Fibroblast of peridontal ligament (primary cell): Measurements from ENCODE around the gene CHPF2.

Experiments used
- DNase-seq: peaks from one replicate; pipeline ENCODE4 v3.0.0-alpha.2; 2010; ENCODE audit errors: extremely low read depth

CHPF2 gene

DNA sequence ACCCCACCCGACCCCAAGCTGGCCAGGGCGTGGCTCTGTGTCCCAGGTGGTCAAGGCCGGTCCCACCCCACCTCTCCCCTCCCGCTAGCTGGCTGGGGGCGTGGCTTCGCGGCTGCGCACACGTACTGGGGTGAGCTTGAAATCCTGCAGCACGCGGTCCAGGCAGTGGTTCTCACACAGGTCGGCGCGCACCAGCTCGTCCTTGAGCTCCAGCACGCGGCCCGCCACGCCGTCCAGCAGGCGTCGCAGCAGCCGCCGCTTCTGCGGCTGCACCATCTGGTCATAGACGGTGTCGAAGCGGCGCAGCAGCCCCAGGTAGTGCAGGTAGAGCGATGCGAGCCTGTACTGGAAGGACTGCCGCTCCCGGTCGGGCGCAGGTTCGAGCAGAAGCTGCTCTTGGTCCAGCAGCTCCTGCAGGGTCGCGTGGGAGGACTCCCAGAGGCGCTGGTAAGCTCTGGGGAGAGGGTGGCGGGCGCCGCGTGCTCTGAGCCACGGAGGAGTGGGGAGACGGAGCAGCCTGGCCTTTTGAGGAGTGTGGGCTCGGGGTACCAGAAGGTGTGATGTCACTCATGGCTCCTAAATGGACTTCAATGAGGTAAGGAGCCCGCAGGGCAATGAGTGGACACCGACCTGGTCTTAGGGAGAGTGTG is 27.8 kb upstream of the CHPF2 start:
- DNase-seq: no peak

DNA sequence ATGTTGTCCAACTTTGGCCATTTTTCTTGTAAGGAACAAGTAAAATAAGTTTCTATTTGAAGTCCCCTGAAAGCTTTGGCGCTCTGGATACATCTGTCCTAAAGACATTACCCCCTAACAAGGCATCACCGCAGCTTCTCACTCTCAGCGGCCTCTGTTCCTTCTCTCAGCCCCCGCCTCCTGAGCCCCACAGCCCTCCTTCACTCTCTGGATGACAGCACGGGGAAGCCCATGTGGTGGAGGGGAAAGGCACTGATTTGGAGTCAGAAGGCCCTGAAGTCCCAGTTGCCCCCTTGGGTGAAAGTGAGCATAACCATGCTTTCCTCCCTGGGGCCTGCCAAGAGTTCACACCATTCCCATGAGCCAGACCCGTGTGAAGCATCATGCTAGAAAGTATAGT is 26.6 kb upstream of the CHPF2 start:
- DNase-seq: no peak

DNA sequence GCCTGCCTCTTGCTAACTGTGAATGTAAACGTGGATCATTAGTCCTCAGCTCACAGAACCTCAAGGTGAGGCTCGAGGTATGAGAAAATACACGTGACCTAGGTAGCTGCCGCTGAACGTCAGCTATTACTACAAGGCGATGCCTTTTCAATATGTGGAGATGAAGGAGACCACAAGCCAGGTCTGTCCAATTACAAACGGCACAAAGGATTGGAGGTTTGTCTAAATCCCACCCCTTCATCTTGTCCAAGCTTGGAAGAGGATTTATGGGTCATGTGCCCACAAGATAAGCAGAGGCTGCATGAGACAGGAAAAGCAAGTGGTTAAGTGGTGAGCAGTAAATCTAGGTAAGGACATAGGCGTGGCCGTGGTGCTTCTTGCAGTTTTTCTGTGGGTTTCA is 25.4 kb upstream of the CHPF2 start:
- DNase-seq: no peak

DNA sequence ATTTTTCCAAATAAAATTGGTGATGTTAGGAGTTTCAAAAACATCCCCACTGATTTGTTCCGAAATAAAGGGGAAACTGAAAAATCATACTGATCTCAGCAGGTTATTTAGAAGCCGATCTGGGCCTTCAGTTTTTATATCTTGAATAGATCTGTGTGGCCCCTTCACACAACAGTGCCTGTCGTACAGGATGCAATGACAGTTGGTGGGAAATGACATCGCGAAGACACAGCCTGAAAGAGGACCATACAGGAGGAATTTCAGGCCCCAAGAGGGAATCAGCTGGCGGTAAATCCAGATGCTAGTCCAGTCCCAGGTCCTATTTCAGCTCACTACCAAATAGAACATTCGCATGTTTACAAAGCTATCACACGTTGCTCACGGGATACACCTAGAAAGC is 25.0 kb upstream of the CHPF2 start:
- no peak for DNase-seq

DNA sequence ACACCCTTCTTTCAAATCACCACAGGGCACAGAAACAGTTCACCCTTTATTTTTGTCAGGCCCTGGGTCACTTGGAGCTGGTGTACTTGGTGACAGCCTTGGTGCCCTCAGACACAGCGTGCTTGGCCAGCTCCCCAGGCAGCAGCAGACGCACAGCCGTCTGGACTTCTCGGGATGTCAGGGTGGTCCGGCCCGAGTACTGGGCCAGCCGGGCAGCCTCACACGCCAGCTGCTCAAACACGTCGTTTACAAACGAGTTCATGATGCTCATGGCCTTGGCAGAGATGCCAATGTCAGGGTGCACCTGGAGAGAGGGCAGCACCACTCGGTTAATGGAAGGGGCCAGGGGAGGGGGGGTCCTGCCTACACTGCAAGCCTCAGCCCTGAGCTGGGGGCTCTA is 24.5 kb upstream of the CHPF2 start:
- no peak for DNase-seq

DNA sequence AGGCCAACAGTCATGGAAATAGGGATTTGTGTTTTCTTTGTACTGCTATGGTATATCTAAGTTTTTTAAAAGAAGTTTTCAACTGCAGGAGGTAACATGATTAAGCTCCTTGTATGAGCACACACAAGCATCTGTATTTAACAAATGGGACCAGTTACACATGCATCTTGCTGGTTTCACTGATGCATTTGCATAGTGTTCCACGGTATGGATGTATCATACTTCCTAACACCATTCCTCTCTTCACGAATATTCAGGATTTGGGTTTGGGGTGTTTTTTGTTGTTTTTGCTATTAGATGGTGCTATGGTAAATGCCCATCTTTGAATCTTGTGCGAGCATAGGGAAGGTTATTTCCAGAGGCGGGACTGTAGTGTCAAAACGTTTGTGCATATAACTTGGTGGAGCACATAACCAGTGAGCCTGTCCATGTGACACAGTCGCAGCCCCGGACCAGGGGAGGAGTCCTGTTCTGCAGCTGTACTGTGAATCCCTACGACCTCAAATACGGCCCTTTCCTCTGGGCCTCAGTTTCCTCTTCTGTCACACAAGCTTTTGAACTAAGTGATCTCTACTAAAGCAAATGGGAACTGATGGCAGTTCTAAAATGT is 23.9 kb upstream of the CHPF2 start:
- DNase-seq: no peak

DNA sequence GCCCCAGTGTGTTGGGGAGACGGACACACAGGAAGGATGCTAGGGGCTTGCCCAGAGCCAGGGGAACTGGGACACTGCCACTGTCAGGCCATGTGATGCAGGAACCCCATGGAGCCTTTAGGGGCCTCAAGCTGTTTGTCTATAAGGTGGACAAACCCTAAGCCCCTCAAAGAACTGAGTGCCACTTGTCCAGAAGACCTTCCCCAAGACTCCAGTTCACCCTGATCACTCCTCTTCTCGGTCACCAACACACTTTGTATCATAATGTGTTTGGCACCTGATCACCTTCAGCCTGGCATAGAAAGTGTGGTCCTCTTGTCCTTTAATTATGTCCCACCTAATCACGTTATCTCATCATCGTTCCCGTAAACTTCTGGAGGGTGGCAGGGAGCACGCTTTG is 22.7 kb upstream of the CHPF2 start:
- DNase-seq: no peak

DNA sequence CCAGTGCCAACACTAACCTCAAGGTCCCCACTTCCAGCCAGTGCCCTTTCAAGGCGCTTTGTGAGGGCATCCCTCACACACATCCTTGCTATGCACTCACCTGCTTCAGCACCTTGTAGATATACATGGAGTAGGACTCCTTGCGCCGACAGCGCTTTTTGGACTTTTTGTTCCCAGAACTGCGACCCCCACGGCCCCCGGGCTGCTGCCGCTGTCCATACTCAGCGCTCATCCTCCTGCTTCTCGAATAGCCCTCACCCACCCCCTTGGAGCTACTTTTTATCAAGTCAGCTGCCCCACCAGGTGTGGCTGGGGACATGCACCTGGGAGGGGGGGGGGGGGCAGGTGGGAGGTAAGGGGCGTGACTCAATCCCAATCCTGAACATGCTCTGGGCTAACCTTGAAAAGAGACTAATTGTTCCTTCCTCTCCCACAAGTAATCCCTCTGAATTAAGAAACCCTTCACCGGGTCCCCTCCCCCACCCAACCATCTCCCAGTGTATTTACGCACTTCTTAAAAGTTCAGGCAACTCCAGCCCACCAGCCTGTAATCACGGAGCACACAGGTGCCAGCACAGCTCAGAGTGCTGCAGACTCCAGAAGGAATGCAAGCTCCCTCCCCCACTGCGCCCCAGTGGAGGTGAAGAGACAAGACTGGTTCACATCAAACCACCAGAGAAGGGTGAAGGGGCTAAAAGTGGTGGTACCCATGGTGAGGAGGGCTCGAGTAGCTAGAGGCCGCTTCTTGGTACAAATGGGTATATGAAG is 22.0 kb upstream of the CHPF2 start, which contains the start of gene H2BK1:
TSS of gene H2BK1 (minus strand) at position 402 of the 768 bp plus-strand sequence. CDS start at position 232, 170 bp downstream.
- DNase-seq: no peak

DNA sequence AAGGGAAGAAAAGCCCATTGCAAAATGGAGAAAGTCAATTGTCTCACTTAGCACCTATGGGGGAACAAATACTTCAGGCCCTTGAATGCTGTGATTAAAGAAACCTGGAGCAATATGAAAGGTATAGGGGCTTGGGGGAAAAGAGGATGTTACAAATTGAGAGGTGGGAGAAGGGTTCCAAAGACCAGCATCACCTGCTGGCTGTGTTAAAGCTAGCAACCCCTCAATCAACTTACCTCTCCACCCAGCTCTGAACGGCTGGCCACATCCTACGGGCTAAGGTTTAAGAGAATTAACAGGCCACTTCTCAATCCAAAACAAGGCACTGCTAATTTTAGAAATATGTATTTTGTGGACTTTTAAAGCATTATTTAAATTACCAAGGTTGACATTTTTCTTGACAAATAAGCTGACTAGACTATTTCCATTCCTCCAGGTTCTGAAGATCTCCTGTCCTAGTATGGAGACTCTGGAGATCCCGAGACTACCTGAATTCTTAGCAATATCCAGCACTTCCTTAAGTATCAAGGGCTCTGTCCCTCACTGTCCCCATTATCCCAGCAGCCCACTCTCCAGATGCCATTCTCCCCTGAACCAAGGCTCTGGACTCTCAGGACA is 21.0 kb upstream of the CHPF2 start:
- DNase-seq: no peak

DNA sequence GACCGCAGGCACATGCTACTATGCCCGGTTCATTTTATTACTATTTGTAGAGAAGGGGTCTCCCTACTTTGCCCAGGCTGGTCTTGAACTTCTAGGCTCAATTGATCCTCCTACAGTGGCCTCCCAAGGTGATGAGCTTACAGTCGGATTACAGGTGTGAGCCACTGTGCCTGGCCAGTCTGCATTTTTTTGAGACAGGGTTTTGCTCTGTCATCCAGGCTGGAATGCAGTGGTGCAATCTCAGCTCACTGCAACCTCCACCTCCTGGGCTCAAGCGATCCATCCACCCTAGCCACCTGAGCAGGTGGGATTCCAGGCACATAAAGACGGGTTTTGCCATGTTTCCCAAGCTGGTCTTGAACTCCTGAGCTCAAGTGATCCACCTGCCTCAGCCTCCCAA is 19.7 kb upstream of the CHPF2 start:
- DNase-seq: no peak

DNA sequence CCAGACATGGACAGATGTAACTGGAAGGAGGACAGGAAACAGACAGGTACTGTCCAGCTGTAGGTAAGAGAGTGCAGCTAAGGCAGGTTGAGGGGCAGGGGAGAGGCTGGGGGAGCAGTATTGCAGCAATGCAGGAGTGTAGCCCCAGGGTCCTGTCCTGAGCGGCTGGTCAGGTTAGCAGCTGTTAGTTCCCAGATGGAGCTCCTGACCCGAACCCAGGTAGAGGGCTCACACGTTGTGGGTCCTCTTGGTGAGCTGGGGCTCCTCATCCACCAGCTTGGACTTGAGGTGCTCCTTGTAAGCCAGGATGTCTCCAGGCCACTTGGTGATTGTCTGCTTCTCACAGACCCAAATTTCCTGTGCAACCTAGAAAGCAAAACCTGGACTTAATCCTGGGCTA is 18.5 kb upstream of the CHPF2 start:
- no peak for DNase-seq

DNA sequence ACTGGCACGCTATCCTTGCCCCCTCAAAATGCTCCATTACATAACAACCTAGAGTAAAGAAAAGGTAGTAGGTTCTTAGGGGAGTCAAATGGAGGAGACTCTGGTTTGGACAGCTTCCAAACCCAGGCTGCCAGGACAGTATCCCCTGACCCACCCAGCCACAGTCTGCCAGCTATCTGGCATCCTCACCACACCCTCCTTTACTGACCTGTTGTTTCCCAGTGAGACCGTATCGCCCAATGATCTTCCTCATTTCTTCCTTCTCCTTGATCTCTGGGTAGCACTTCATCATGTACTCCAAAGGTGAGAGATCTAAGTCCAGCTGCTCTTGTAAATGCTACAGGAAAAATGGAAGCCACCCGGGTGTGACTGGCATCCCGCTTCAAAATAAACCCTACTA is 16.9 kb upstream of the CHPF2 start:
- DNase-seq: no peak

DNA sequence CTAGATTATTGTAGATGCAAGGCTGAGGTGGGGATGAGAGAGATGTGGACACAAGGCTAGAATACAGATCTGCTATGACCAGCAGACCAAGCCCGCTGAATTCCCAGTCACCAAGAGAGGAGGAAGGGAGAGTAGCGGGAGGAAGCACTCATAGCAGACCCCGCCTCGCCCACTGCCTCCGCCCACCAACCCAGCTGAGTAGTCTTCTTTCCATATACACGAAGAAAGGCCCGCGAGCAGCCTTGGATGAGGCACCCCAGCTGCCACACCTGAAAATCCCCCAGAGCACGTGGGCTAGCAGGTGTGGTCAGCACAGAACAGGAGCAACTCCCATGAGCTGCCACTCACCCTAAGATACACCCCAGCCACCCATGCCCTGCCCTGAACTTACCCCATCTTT is 14.1 kb upstream of the CHPF2 start:
- no peak for DNase-seq

DNA sequence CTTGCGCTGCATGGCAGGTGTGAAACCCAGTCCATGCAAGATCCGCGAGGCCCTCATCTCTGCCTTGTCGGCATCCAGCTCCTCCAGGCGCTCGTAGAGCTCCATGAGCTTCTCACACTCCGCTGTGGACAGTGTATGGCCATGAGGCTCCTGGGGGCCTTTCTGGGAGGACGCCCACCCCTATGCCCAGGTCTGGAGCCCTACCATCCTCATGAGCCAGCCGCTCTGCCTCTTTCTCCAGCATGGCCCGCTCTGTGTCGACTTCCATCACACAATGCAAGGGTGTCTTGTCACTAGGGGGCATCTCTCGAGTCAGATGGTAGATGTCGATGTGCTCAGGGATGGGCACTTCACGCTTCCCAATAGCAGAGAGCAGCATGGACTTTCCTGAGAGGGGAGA is 8.6 kb upstream of the CHPF2 start:
- DNase-seq: no peak

DNA sequence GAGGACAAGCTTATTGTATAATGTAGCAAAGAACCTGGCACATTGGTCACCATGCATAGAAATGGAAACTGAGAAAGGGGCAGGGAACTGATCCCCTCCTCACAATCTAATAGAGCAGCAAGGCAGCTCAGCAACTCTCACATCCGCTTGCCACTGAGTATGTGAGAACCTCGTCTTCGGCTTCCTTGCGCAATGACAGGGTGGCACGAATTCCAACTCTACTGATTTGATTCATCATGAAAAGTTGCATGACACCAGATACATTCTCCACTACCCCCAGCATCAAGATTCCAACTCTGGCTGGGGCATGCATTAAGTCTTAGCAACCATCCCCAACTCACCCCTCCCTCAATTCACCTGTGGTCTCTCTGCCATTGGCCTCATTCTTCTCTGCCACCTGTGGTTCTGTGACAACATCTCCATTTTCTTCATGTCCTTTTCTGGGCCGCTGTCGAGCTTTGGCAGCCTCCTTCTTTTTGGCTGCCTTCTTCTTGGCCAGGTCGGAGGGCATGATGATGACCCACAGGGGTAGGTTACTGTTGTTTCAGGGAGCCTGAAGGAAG is 6.3 kb upstream of the CHPF2 start:
- DNase-seq: no peak

DNA sequence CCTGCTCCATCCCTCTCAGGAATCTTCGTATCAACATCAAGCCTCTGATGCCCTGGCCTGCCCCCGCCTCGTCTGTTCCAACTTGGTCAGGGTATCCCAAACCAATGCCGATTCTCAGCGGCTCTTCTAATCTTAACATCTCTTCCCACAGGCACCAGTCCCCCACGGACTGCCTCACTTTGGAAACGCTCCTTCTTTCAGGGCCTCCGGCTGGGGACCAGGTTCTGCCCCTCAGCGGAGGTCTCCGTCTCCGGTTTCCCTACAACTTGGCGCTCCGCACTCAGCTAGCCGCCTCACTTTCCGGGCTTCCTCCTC is 5.8 kb upstream of the CHPF2 start:
- no peak for DNase-seq

DNA sequence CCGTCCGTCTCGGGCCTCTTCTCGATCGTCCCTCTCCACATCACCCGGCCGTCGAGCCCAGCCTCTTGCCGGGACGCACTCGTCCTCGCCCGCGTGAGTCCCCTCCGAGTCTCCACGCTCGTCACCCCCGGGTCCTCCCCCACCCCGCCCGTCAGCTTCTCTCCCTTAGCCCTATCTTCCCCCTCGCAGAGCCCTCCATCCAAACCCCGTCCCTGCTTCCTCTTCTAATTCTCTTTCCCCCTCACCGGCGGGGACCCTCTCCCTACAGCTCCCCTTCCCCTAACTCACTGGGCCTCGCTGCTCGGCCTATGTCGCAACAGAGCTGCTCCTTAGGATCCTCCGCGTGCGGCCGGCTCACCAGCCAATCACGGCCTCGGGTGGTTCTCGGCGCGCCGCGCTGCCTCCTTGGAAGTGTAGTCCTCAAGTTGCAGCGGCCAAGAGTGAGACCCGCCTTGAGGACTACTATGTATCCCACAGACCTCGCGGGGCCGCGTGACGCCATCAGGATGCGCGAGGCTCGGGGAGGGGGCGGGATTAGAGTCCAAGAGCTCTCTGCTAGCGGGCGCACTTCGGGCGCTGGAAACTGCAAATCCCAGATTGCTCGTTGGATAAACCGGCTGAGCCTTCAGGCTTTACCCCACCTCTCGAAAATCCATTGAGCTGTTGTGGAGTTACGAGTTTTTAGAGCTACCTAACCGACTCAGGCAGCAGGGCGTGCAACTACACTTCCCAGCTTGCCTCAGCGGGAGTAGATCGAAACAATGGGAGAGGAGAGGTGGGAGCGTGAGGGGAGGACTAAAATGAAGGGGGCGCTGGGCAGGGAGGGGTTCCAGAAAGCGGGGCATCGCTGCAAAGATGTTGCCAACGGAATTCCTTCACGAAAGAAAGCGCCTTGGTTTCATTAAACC is 5.2 kb upstream of the CHPF2 start, which contains the start of gene ABCF2:
TSS of gene ABCF2 (minus strand) at position 331 of the 908 bp plus-strand sequence. CDS start 747 bp downstream, outside the sequence.
- DNase-seq: peak; percentile 98

DNA sequence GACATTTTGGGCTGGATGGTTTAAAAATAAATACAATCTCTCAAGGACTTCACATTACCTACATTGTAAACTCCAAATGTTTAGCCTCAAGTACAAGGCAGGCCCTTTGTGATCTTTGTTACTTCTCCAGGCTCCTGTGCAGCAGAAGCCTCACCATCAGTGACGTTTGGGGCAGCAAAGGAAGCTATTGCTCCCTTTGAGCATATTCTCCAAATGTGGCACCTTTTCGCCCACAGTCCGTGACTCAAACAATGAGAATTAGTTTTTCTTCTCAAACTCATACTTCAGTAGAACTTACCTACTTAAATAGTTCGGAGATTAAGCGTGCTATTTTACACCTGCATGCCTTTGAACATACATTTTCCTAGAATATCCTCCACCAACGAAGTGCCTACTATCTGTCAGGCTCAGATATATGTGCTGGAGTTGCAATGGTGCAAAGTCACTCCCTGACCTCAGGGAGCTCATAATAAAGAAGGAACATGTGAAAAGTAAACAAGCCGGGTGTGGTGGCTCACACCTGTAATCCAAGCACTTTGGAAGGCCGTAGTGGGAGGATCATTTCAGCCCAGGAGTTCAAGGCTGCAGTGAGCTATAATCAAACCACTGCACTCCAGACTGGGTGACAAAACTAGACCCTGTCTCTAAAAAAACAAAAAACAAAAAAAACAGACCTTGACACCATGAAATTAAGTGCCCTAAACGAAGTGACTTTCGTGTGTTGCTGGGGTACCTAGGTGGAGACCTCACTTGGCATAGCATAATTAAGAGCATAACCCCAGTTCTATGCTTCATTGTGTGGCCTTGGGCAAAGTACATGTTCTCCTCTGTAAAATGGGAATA is 4.0 kb upstream of the CHPF2 start:
- no peak for DNase-seq

DNA sequence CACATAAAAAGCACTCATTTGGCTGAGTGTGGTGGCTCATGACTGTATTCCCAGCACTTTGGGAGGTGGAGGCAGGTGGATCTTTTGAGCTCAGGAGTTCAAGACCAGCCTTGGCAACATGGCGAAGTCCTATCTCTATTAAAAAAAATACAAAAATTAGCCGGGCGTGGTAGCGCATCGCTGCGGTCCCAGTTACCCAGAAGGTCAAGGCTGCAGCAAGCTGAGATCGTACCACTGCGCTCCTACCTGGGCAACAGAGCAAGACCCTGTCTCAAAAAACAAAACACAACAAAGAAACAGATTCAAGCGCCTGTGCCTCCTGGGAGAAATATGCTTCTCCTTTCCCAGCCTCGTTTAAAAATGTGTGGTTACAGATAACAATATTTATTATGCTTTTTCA is 3.0 kb upstream of the CHPF2 start:
- no peak for DNase-seq

DNA sequence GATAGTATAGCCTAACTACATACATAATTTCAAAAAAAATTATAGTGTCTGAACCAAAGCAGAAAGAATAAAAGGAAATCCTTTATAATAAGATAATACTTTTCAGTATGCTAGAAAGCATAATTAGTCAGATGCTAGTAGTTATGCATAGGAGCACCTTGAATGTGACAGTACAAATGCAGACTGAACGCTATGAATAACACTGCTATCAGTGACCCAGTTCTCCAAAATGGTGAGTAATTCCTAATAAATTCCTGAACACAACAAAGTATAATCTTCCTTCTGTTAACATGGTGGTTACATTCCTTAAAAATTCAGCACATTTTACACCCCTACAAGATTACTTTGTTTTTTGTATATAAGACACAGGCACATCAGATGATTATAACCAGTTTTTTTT is 1.2 kb upstream of the CHPF2 start:
- DNase-seq: no peak
